ENCODE data around the gene DOCK1.
A peak's percentile ranks its signal among the peaks of the same experiment; 100 is the strongest.

The DOCK1 gene

GRCh38 chr10:127148066-127148932, 243.1 kb downstream of the DOCK1 start:
- peaks cover 24% of the 10 kb centered on the region for H3K4me1 ChIP-seq (ENCODE audit: control insufficient read depth, insufficient read depth, low read depth, low read length)
- H3K9ac ChIP-seq (ENCODE audit: low read length), result peak overlapping the region; percentile 83
- H3K14ac ChIP-seq (ENCODE audit: low read length in 2 of 2), result no peak overlapping the region
- peak overlapping the region; percentile 28 to 40 for H3K18ac ChIP-seq (ENCODE audit: low read depth in 1 of 2, low read length in 2 of 2)
- H4K8ac ChIP-seq (ENCODE audit: low read length), result no peak overlapping the region
- H2AFZ ChIP-seq (ENCODE audit: low read depth, low read length), result no peak overlapping the region
- H3K9me3 ChIP-seq (ENCODE audit: control insufficient read depth, low read length), result no peaks in the 10 kb centered on the region
- WGBS, result 17% methylated on average over 12 of the region's 15 CpGs
- no peaks in the 10 kb centered on the region for H3K27me3 ChIP-seq (ENCODE audit: control insufficient read depth in 1 of 2, insufficient read depth in 1 of 2, low read length in 2 of 2)
- H2BK15ac ChIP-seq (ENCODE audit: low read depth, poor library complexity, severe bottlenecking), result no peak overlapping the region
- no peak overlapping the region for H4K91ac ChIP-seq (ENCODE audit: low read length)
- H2BK120ac ChIP-seq (ENCODE audit: low read depth, low read length), result peak overlapping the region; percentile 54
- peak; percentile 89 for DNase-seq
- peaks cover 8% of the 10 kb centered on the region for H3K79me1 ChIP-seq (replicated peaks; ENCODE audit: low read length, poor library complexity, severe bottlenecking)
- H3K4me3 ChIP-seq (ENCODE audit: insufficient read depth in 1 of 2, low read depth in 1 of 2, low read length in 2 of 2), result peak overlapping the region in 1 of 2 experiments; percentile 38
- H3K23ac ChIP-seq (ENCODE audit: low read length in 2 of 2), result no peak overlapping the region
- H3K27ac ChIP-seq (ENCODE audit: low read length, poor library complexity, severe bottlenecking), result peak overlapping the region; percentile 89
- peak overlapping the region in 1 of 2 experiments; percentile 20 for H2BK12ac ChIP-seq (ENCODE audit: low read length in 2 of 2)
- H3K4ac ChIP-seq (ENCODE audit: low read depth in 1 of 2, low read length in 2 of 2), result peak overlapping the region in 1 of 2 experiments; percentile 30
- H3K4me2 ChIP-seq (ENCODE audit: low read length, poor library complexity, severe bottlenecking), result peak overlapping the region; percentile 53
- H3K36me3 ChIP-seq (ENCODE audit: control insufficient read depth in 1 of 2, insufficient read depth in 2 of 2, low read depth in 1 of 2, low read length in 2 of 2), result peaks cover 8 to 14% of the 10 kb centered on the region in 2 experiments
- no peak overlapping the region for H2BK5ac ChIP-seq (ENCODE audit: low read depth, low read length, poor library complexity, severe bottlenecking)
- peak overlapping the region; percentile 23 for H2AK5ac ChIP-seq (ENCODE audit: low read length, severe bottlenecking)

DNA sequence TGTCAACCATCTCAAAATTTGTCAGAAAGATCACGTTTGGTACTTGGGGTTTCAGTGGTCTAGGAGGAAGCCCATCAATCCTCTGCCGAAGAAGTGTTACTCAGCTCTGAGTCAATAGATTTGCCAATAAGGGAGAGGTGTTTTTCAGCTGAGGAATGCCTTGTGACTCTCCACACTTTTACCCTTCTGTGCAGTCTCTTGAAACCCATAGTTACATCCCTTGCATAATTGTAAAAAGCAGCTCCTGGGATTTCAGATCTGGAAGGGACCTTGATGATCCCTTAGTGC, 243.6 kb downstream of the DOCK1 start:
- H2AK5ac ChIP-seq (ENCODE audit: low read length, severe bottlenecking), result no peak overlapping the region
- H3K4me1 ChIP-seq (ENCODE audit: control insufficient read depth, insufficient read depth, low read depth, low read length), result peaks cover 23% of the 10 kb centered on the region
- peak overlapping the region; percentile 54 for H2BK120ac ChIP-seq (ENCODE audit: low read depth, low read length)
- H3K4me3 ChIP-seq (ENCODE audit: insufficient read depth in 1 of 2, low read depth in 1 of 2, low read length in 2 of 2), result peak overlapping the region in 1 of 2 experiments; percentile 38
- no peak overlapping the region for H3K4me2 ChIP-seq (ENCODE audit: low read length, poor library complexity, severe bottlenecking)
- no peak overlapping the region for H2BK5ac ChIP-seq (ENCODE audit: low read depth, low read length, poor library complexity, severe bottlenecking)
- peak overlapping the region; percentile 19 for H4K91ac ChIP-seq (ENCODE audit: low read length)
- H3K14ac ChIP-seq (ENCODE audit: low read length in 2 of 2), result no peak overlapping the region
- H3K79me1 ChIP-seq (replicated peaks; ENCODE audit: low read length, poor library complexity, severe bottlenecking), result peaks cover 6% of the 10 kb centered on the region
- peak overlapping the region; percentile 83 for H3K9ac ChIP-seq (ENCODE audit: low read length)
- H3K36me3 ChIP-seq (ENCODE audit: control insufficient read depth in 1 of 2, insufficient read depth in 2 of 2, low read depth in 1 of 2, low read length in 2 of 2), result peaks cover 7 to 8% of the 10 kb centered on the region in 2 experiments
- peak overlapping the region in 1 of 2 experiments; percentile 20 for H2BK12ac ChIP-seq (ENCODE audit: low read length in 2 of 2)
- H4K8ac ChIP-seq (ENCODE audit: low read length), result no peak overlapping the region
- no peaks in the 10 kb centered on the region for H3K27me3 ChIP-seq (ENCODE audit: control insufficient read depth in 1 of 2, insufficient read depth in 1 of 2, low read length in 2 of 2)
- H3K23ac ChIP-seq (ENCODE audit: low read length in 2 of 2), result no peak overlapping the region
- H2AFZ ChIP-seq (ENCODE audit: low read depth, low read length), result no peak overlapping the region
- H3K27ac ChIP-seq (ENCODE audit: low read length, poor library complexity, severe bottlenecking), result peak overlapping the region; percentile 89
- WGBS, result 0% methylated on average over 2 of the region's 2 CpGs
- peak; percentile 87 for DNase-seq
- no peaks in the 10 kb centered on the region for H3K9me3 ChIP-seq (ENCODE audit: control insufficient read depth, low read length)
- peak overlapping the region in 1 of 2 experiments; percentile 30 for H3K4ac ChIP-seq (ENCODE audit: low read depth in 1 of 2, low read length in 2 of 2)
- H2BK15ac ChIP-seq (ENCODE audit: low read depth, poor library complexity, severe bottlenecking), result no peak overlapping the region
- H3K18ac ChIP-seq (ENCODE audit: low read depth in 1 of 2, low read length in 2 of 2), result peak overlapping the region; percentile 21 to 49

GRCh38 chr10:127149501-127150081, 244.4 kb downstream of the DOCK1 start:
- Histone ChIP-seq H3K4me3 (ENCODE audit: insufficient read depth in 1 of 2, low read depth in 1 of 2, low read length in 2 of 2) (peak overlapping the region in 1 of 2 experiments; percentile 38), H2AFZ (ENCODE audit: low read depth, low read length) (no peak overlapping the region), H3K4me2 (ENCODE audit: low read length, poor library complexity, severe bottlenecking) (no peak overlapping the region), H3K9me3 (ENCODE audit: control insufficient read depth, low read length) (no peaks in the 10 kb centered on the region), H3K23ac (ENCODE audit: low read length in 2 of 2) (no peak overlapping the region), H3K79me1 (replicated peaks; ENCODE audit: low read length, poor library complexity, severe bottlenecking) (peaks cover 6% of the 10 kb centered on the region), H2BK15ac (ENCODE audit: low read depth, poor library complexity, severe bottlenecking) (no peak overlapping the region), H3K4me1 (ENCODE audit: control insufficient read depth, insufficient read depth, low read depth, low read length) (peaks cover 23% of the 10 kb centered on the region), H2BK5ac (ENCODE audit: low read depth, low read length, poor library complexity, severe bottlenecking) (no peak overlapping the region), H3K9ac (ENCODE audit: low read length) (peak overlapping the region; percentile 83), H3K27ac (ENCODE audit: low read length, poor library complexity, severe bottlenecking) (peak overlapping the region; percentile 89), H3K18ac (ENCODE audit: low read depth in 1 of 2, low read length in 2 of 2) (peak overlapping the region; percentile 49 to 61), H2AK5ac (ENCODE audit: low read length, severe bottlenecking) (peak overlapping the region; percentile 34), H3K27me3 (ENCODE audit: control insufficient read depth in 1 of 2, insufficient read depth in 1 of 2, low read length in 2 of 2) (no peaks in the 10 kb centered on the region), H3K14ac (ENCODE audit: low read length in 2 of 2) (no peak overlapping the region), H3K36me3 (ENCODE audit: control insufficient read depth in 1 of 2, insufficient read depth in 2 of 2, low read depth in 1 of 2, low read length in 2 of 2) (peaks cover 4 to 7% of the 10 kb centered on the region in 2 experiments), H4K8ac (ENCODE audit: low read length) (no peak overlapping the region), H2BK12ac (ENCODE audit: low read length in 2 of 2) (peak overlapping the region; percentile 2 to 55), H3K4ac (ENCODE audit: low read depth in 1 of 2, low read length in 2 of 2) (peak overlapping the region; percentile 30), H4K91ac (ENCODE audit: low read length) (peak overlapping the region; percentile 15), H2BK120ac (ENCODE audit: low read depth, low read length) (peak overlapping the region; percentile 54)
- DNase-seq, result no peak
- 61% methylated on average over 7 of the region's 7 CpGs for WGBS

DNA sequence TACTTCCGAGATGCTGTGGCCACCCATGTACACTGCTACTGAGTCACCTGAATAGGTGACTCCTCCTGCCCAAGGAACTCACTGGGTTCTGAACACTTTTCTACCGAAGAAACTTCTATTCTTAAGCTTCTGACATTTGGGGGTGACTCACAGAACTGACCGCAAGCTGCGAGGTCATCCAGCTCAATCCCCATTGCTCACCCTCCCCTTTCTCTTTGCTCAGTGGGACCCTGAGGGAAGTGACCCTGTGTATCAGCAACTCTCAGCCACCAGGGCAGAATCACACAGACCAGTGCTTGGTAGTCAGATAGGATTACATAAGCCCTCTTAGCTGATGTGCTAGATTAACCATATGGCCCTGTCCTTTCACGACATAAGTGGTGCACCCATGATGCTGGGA, 244.9 kb downstream of the DOCK1 start:
- Histone ChIP-seq H2BK5ac (ENCODE audit: low read depth, low read length, poor library complexity, severe bottlenecking) (no peak overlapping the region), H3K36me3 (ENCODE audit: control insufficient read depth in 1 of 2, insufficient read depth in 2 of 2, low read depth in 1 of 2, low read length in 2 of 2) (peaks cover 4 to 5% of the 10 kb centered on the region in 2 experiments), H4K91ac (ENCODE audit: low read length) (peak overlapping the region; percentile 12), H2BK120ac (ENCODE audit: low read depth, low read length) (no peak overlapping the region), H3K9me3 (ENCODE audit: control insufficient read depth, low read length) (no peaks in the 10 kb centered on the region), H3K9ac (ENCODE audit: low read length) (peak overlapping the region; percentile 83), H2BK15ac (ENCODE audit: low read depth, poor library complexity, severe bottlenecking) (peak overlapping the region; percentile 84), H4K8ac (ENCODE audit: low read length) (no peak overlapping the region), H3K27me3 (ENCODE audit: control insufficient read depth in 1 of 2, insufficient read depth in 1 of 2, low read length in 2 of 2) (no peaks in the 10 kb centered on the region), H2AK5ac (ENCODE audit: low read length, severe bottlenecking) (peak overlapping the region; percentile 42), H3K4ac (ENCODE audit: low read depth in 1 of 2, low read length in 2 of 2) (no peak overlapping the region), H2AFZ (ENCODE audit: low read depth, low read length) (no peak overlapping the region), H3K79me1 (replicated peaks; ENCODE audit: low read length, poor library complexity, severe bottlenecking) (peaks cover 9% of the 10 kb centered on the region), H3K4me2 (ENCODE audit: low read length, poor library complexity, severe bottlenecking) (no peak overlapping the region), H3K4me1 (ENCODE audit: control insufficient read depth, insufficient read depth, low read depth, low read length) (peaks cover 21% of the 10 kb centered on the region), H3K23ac (ENCODE audit: low read length in 2 of 2) (no peak overlapping the region), H2BK12ac (ENCODE audit: low read length in 2 of 2) (peak overlapping the region; percentile 15 to 46), H3K18ac (ENCODE audit: low read depth in 1 of 2, low read length in 2 of 2) (peak overlapping the region in 1 of 2 experiments; percentile 69), H3K4me3 (ENCODE audit: insufficient read depth in 1 of 2, low read depth in 1 of 2, low read length in 2 of 2) (no peak overlapping the region), H3K27ac (ENCODE audit: low read length, poor library complexity, severe bottlenecking) (peak overlapping the region; percentile 8), H3K14ac (ENCODE audit: low read length in 2 of 2) (no peak overlapping the region)
- 39% methylated on average over 5 of the region's 5 CpGs for WGBS
- DNase-seq, result peak; percentile 63
